Measurements from ENCODE around the gene BGN.

The BGN gene

GRCh38 chrX:153462291-153462690 is 32.5 kb upstream of the BGN start:
- DNase-seq, result no peak

- DNase-seq, result no peak
Observed at GRCh38 chrX:153463031-153463430, 31.7 kb upstream of the BGN start.

- DNase-seq, result no peak
Observed at GRCh38 chrX:153463556-153463955, 31.2 kb upstream of the BGN start.

- DNase-seq, result no peak
Observed at GRCh38 chrX:153464116-153464515, 30.7 kb upstream of the BGN start.

GRCh38 chrX:153465691-153466380 is 28.9 kb upstream of the BGN start:
- no peak for DNase-seq

GRCh38 chrX:153468008-153468580 is 26.7 kb upstream of the BGN start:
- DNase-seq, result no peak

GRCh38 chrX:153469811-153470410 is 24.9 kb upstream of the BGN start:
- no peak for DNase-seq

- DNase-seq, result peak; percentile 92
Observed at GRCh38 chrX:153470411-153471363, 24.1 kb upstream of the BGN start, which contains the start of gene HAUS7. Gene HAUS7 (minus strand): TSS chrX:153470576. CDS start chrX:153470557, 19 bp downstream.

GRCh38 chrX:153471663-153472280 is 23.0 kb upstream of the BGN start:
- DNase-seq, result peak; percentile 80

GRCh38 chrX:153473126-153473525 is 21.7 kb upstream of the BGN start:
- no peak for DNase-seq

GRCh38 chrX:153474266-153474665 is 20.5 kb upstream of the BGN start:
- DNase-seq, result no peak

- DNase-seq, result peak; percentile 86
Observed at GRCh38 chrX:153474718-153475117, 20.1 kb upstream of the BGN start.

GRCh38 chrX:153475271-153475670 is 19.5 kb upstream of the BGN start:
- DNase-seq, result peak; percentile 58

GRCh38 chrX:153475751-153476281 is 19.0 kb upstream of the BGN start:
- DNase-seq, result no peak

GRCh38 chrX:153476666-153477363 is 18.0 kb upstream of the BGN start:
- DNase-seq, result peak; percentile 92

- DNase-seq, result no peak
Observed at GRCh38 chrX:153477364-153477857, 17.4 kb upstream of the BGN start.

GRCh38 chrX:153477901-153478300 is 16.9 kb upstream of the BGN start:
- DNase-seq, result peak; percentile 58

- no peak for DNase-seq
Observed at GRCh38 chrX:153478746-153479145, 16.0 kb upstream of the BGN start.

GRCh38 chrX:153481043-153481442 is 13.7 kb upstream of the BGN start:
- DNase-seq, result no peak

- no peak for DNase-seq
Observed at GRCh38 chrX:153482376-153483015, 12.3 kb upstream of the BGN start.

Measured in fibroblast of skin of right biceps (primary cell).